Activated CD8-positive, alpha-beta T cell treated with anti-CD3 and anti-CD28 coated beads, Interleukin-2, amount 10 ng/mL, durations not matched to agents 7 days and 5 days (primary cell): ENCODE data around the gene DISP2. TPM values are rescaled to one million over a fixed set of nuclear protein-coding genes. Genes with fewer than 3 reads are reported as not detected.

ENCODE experiments used
- ATAC-seq: fragments of 150-1000 bp; cut with Tn5 transposase; one replicate; pipeline ENCODE4 v1.10.0; 2021; ENCODE audit warnings: moderate library complexity
- CTCF ChIA-PET: fragments of 350-600 bp; sonication (Branson Sonifier 250); formaldehyde crosslinking; loops from one replicate; lab custom pipeline; 2021; ENCODE audit warnings: antibody characterized with exemption; lab: Charles Lee
- POLR2A ChIA-PET: fragments of 350-600 bp; sonication (Branson Sonifier 250); formaldehyde crosslinking; loops from one replicate; lab custom pipeline; 2021; ENCODE audit warnings: antibody characterized with exemption; lab: Charles Lee
- DNase-seq: peaks from one replicate; pipeline ENCODE4 v3.0.0-alpha.2; 2020
- H3K27ac Mint-ChIP-seq: one replicate; pipeline ENCODE4 v1.8.0; 2021; ENCODE audit warnings: mild to moderate bottlenecking, mixed read lengths
- H3K27me3 Mint-ChIP-seq: one replicate; pipeline ENCODE4 v1.8.0; 2021; ENCODE audit warnings: low read depth, mixed read lengths
- H3K36me3 Mint-ChIP-seq: one replicate; pipeline ENCODE4 v1.8.0; 2021; ENCODE audit warnings: low read depth, mixed read lengths
- H3K4me1 Mint-ChIP-seq: one replicate; pipeline ENCODE4 v1.8.0; 2021; ENCODE audit warnings: low read depth, mixed read lengths
- H3K4me3 Mint-ChIP-seq: one replicate; pipeline ENCODE4 v1.8.0; 2021; ENCODE audit warnings: mild to moderate bottlenecking, mixed read lengths
- H3K9me3 Mint-ChIP-seq: one replicate; pipeline ENCODE4 v1.8.0; 2022; ENCODE audit warnings: mixed read lengths; ENCODE audit not compliant: insufficient read depth
- total RNA-seq, 2 experiments: library from RNA; stranded (reverse); gene quantifications; one replicate each; pipeline ENCODE4 v1.2.3, GENCODE V29; 2021

Gene DISP2
- total RNA-seq, 2 experiments from 2014 or later: 0.82 to 2.6 TPM

DNA sequence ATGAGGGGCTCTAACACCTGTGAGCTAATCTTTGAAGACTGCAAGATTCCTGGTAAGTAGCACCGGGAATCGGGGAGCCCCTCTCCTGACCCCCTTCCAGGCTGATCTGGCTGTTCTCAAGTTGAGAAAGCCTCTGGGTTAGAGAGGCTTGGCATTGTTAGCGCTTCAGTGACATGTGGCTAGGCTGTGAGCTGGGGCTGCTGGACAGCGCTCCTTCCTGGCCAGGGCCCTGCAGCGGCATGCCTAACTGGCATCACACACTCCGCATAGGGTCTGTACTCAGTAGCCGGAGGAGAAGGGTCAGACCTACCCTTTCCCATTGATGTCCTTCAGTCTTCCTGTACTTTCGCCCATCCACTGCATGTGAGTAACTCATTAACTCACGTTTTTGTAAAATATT, 55.0 kb downstream of the DISP2 start:
- ChIA-PET POLR2A (interaction anchor here (0.6 to 1.4 kb wide), 2 partner anchors 8 to 109 kb away, joined by 4 to 6 read pairs; partner anchors contain the start of gene IVD), CTCF (interaction anchor here (1.3 kb wide), 1 partner anchor 9 kb away, joined by 3 read pairs; no protein-coding TSS in a partner anchor)
- no peak overlapping the region for H3K4me3 Mint-ChIP-seq
- no peaks in the 10 kb centered on the region for H3K27me3 Mint-ChIP-seq
- no peak for DNase-seq
- ATAC-seq: no peak
- peaks cover 17% of the 10 kb centered on the region for H3K4me1 Mint-ChIP-seq
- no peaks in the 10 kb centered on the region for H3K9me3 Mint-ChIP-seq
- H3K36me3 Mint-ChIP-seq: peaks cover 57% of the 10 kb centered on the region
- no peak overlapping the region for H3K27ac Mint-ChIP-seq

DNA sequence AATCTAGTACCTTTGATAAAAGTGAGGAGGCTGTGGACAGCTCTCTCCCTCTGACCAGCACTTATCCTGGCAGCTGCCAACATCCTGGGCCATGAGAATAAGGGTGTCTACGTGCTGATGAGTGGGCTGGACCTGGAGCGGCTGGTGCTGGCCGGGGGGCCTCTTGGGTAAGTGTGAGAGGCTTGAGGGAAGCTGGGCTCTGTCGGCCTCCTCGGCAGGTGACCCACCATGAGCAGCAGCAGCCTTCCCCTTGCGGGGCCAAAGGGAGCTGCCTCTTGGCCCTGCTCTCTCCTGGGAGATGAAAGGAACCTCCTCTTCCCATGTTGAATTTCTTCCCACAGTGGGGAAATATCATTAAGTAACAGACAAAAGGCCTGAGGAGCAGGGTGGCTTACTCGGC, 56.8 kb downstream of the DISP2 start:
- Mint-ChIP-seq H3K9me3 (no peaks in the 10 kb centered on the region), H3K36me3 (peaks cover 43% of the 10 kb centered on the region), H3K4me3 (no peak overlapping the region), H3K4me1 (peaks cover 3% of the 10 kb centered on the region), H3K27me3 (no peaks in the 10 kb centered on the region), H3K27ac (no peak overlapping the region)
- ChIA-PET POLR2A (interaction anchor here (0.8 to 1.3 kb wide), 2 partner anchors 16 to 33 kb away, joined by 3 read pairs; partner anchors contain the start of gene KNSTRN), CTCF (interaction anchor here (0.6 kb wide), 1 partner anchor 77 kb away, joined by 3 read pairs; no protein-coding TSS in a partner anchor)
- ATAC-seq: no peak
- DNase-seq: no peak

DNA sequence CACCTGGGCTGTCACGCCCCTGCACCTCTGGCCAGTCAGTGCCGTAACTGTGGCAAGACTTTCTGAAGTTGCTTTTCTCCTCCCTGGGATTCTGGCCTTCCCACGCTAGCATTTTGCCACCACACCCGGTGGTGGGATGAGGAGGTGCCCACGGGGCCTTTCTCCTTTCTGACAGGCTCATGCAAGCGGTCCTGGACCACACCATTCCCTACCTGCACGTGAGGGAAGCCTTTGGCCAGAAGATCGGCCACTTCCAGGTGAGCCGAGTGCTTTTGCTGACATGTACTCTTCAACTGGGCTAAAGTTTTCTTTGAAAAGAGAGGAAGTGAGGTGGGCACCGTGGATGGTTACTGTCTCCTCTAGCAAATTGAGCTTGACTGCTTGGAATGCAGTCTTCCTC, 57.2 kb downstream of the DISP2 start:
- ATAC-seq (no peak), DNase-seq (no peak)
- POLR2A ChIA-PET: no interaction called here
- CTCF ChIA-PET: no interaction called here
- Mint-ChIP-seq H3K36me3 (peaks cover 41% of the 10 kb centered on the region), H3K9me3 (no peaks in the 10 kb centered on the region), H3K4me3 (no peak overlapping the region), H3K4me1 (no peaks in the 10 kb centered on the region), H3K27ac (no peak overlapping the region), H3K27me3 (no peaks in the 10 kb centered on the region)

DNA sequence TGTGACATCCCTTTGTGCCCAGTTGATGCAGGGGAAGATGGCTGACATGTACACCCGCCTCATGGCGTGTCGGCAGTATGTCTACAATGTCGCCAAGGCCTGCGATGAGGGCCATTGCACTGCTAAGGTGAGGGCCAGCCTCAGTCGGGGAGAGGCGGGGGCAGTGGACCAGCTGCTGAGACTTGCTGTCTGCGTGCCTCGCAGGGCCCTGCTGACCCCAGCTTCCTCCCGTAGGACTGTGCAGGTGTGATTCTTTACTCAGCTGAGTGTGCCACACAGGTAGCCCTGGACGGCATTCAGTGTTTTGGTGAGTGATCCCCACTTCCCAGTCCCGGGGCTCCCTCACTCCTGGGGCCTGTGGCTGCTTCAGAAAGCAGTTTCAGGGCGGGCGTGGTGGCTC, 58.0 kb downstream of the DISP2 start:
- ChIA-PET CTCF (interaction anchor here (11.4 kb wide), 1 partner anchor 47 kb away, joined by 109 read pairs; no protein-coding TSS in a partner anchor), POLR2A (no interaction called here)
- no peak for ATAC-seq
- DNase-seq: no peak
- Mint-ChIP-seq H3K9me3 (no peaks in the 10 kb centered on the region), H3K4me3 (no peak overlapping the region), H3K27ac (no peak overlapping the region), H3K4me1 (peaks cover under 1% of the 10 kb centered on the region), H3K36me3 (peaks cover 32% of the 10 kb centered on the region), H3K27me3 (no peaks in the 10 kb centered on the region)

DNA sequence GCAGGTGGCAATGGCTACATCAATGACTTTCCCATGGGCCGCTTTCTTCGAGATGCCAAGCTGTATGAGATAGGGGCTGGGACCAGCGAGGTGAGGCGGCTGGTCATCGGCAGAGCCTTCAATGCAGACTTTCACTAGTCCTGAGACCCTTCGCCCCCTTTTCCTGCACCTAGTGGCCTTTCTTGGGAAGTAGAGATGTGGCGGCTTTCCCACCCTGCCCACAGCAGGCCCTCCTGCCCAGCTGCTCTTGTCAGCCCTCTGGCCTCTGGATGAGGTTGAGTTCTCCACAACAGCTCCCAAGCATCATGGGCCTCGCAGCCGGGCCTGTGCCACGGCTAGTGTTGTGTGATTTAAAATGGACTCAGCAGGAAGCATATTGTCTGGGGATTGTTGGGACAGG, 60.1 kb downstream of the DISP2 start:
- Mint-ChIP-seq H3K27ac (no peak overlapping the region), H3K4me3 (no peak overlapping the region), H3K9me3 (no peaks in the 10 kb centered on the region), H3K27me3 (no peaks in the 10 kb centered on the region), H3K36me3 (peaks cover 19% of the 10 kb centered on the region), H3K4me1 (peaks cover 8% of the 10 kb centered on the region)
- DNase-seq: no peak
- no peak for ATAC-seq
- ChIA-PET POLR2A (no interaction called here), CTCF (interaction anchor here (1.2 to 11.4 kb wide), 4 partner anchors 13 to 80 kb away, joined by 4 to 109 read pairs (median 43); partner anchors contain the start of gene IVD)

DNA sequence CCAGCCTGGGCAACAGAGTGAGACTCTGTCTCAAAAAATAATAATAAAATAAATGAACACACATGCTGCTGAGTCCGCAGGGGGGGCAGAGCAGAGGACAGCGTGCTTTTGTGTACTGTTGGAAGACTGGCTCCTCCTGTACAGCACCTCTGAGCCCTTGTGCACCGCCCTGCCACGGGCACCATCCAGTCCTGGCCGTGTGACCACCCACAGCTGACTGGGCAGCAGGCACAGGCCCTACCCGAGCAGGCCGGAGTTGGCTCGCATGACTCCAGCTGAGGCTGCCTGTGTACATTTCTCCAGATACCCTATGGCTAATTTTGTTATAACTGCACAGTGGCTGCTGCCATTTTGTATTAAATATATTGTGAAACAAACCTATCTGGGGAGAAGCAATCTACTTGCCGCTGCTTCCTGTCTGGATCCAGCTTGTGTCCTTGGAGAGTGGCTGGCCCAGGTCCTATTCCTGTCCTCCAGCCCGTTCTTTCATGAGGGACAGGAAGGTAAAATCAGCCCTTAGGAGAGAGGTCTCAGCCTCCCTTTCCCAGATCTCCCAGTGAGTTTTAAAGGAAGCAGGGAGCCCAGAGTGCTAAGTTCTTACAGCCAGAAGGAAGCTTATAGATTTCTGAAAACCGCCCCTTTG, 62.2 kb downstream of the DISP2 start:
- CTCF ChIA-PET: interaction anchor here (1.0 to 11.4 kb wide), 8 partner anchors 10 to 202 kb away, joined by 3 to 109 read pairs (median 10); partner anchors contain the start of gene IVD
- POLR2A ChIA-PET: interaction anchor here (0.6 to 2.0 kb wide), 2 partner anchors 76 to 145 kb away, joined by 3 to 5 read pairs; no protein-coding TSS in a partner anchor
- Mint-ChIP-seq H3K27ac (no peak overlapping the region), H3K9me3 (no peaks in the 10 kb centered on the region), H3K4me1 (peaks cover 8% of the 10 kb centered on the region), H3K36me3 (peaks cover 9% of the 10 kb centered on the region), H3K27me3 (no peaks in the 10 kb centered on the region), H3K4me3 (no peak overlapping the region)
- DNase-seq (no peak), ATAC-seq (no peak)

DNA sequence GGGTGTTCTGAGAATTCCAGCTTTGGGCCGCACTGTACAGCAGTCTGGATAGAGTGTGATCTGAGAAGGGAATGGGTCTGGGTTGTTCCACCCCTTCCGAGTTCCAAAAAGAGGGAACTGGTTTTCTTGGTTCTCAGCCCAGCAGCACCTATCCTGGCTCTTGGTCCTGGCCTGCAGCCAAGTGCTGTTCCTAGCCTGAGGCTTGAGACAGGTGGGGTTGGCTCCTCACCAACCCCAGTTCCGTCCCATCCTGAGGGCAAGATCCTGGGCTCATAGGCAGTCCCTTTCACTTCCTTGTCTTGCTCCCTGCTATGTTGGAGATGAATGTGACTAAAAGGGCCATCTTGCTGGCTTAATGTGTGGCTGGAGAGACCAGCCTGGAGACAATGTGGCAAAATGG, 62.8 kb downstream of the DISP2 start:
- DNase-seq (no peak), ATAC-seq (no peak)
- POLR2A ChIA-PET: interaction anchor here (0.6 to 2.0 kb wide), 2 partner anchors 76 to 145 kb away, joined by 3 to 5 read pairs; no protein-coding TSS in a partner anchor
- H3K36me3 Mint-ChIP-seq: peaks cover 3% of the 10 kb centered on the region
- H3K9me3 Mint-ChIP-seq: no peaks in the 10 kb centered on the region
- no peak overlapping the region for H3K27ac Mint-ChIP-seq
- no peak overlapping the region for H3K4me3 Mint-ChIP-seq
- no peaks in the 10 kb centered on the region for H3K27me3 Mint-ChIP-seq
- CTCF ChIA-PET: interaction anchor here (1.0 to 11.4 kb wide), 12 partner anchors 10 to 203 kb away, joined by 3 to 109 read pairs (median 9); partner anchors contain the start of genes CCDC9B and IVD
- peaks cover 8% of the 10 kb centered on the region for H3K4me1 Mint-ChIP-seq

DNA sequence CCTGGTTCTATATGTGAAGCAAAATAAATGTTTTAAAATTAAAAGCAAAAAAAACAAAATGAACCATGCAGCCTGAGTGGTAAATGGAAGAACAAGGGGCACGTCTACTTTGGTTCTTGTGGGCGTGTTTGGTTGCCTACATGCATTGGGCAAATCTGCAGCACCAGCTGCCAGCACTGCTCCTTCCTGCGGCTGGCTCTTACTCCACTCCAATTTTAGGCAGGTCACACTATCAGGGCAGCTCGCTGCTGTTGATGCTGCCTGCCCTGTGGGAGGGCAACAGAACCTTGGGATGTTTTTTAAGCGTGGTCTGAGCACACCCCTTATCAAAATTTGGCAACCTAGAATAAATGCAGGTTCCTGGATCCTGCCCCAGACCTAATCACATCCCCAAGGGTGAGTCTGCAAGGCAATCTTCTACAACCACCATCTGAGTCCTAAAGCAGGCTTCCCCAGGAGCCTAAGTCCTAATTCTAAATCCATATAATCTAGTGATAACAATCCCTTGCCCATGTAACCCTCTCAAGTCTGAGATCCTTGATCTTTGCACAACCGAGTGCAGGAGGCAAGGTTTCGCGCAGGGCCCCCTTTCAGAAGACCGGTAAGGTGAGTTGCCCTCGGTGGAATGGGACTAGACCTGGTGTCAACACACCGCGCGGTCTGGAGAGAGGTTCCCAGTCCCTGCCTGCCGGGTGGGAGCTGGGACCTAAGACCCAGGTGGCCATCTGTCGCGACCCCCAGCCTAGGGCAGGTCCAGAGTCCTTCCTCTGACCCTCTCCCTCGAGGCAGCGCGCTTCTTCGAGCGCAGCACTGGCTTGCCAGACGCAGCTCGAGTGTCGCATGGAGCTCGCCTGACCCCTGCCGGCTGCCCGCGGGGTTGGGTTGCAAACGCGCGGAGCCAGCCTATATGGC, 63.5 kb downstream of the DISP2 start:
- no peak overlapping the region for H3K27ac Mint-ChIP-seq
- H3K9me3 Mint-ChIP-seq: no peaks in the 10 kb centered on the region
- peak; percentile 99 for ATAC-seq
- POLR2A ChIA-PET: interaction anchor here (0.9 to 2.0 kb wide), 3 partner anchors 17 to 82 kb away, joined by 3 to 5 read pairs (median 3); no protein-coding TSS in a partner anchor
- peaks cover 8% of the 10 kb centered on the region for H3K4me1 Mint-ChIP-seq
- DNase-seq: peak; percentile 86
- H3K36me3 Mint-ChIP-seq: peaks cover 2% of the 10 kb centered on the region
- no peaks in the 10 kb centered on the region for H3K27me3 Mint-ChIP-seq
- CTCF ChIA-PET: interaction anchor here (0.7 to 11.4 kb wide), 30 partner anchors 8 to 204 kb away, joined by 3 to 109 read pairs (median 6); partner anchors contain the start of genes BAHD1, CCDC9B, INAFM2 and IVD
- no peak overlapping the region for H3K4me3 Mint-ChIP-seq

DNA sequence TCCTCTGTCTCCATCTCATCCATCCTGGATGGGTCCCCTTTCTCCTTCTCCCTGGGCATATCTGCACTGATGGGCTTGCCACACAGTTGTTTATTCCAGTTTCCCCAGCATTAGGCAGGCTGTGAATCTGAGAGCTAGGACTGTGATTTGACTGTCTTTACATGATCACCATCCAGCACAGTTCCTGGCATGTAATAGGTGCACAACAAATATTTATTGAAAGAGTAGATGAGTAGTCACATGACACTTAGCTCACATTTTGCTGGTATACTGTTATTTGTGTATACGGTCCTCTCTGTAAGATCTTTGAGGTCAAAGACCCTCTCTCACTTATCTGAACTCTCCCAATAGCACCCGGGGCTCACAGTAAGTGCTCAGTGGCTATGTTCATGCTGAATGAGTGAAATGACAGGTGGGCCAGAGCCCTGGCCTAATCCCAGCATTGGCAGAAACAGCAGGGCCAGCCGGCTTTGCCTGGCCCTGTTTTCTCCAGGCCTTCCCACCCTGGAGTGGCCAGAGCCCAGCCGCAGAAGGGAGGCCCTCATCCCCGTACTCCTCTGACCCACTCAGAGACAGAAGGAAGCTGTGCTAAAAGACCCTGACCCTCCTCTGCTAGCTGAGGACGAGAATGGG, 66.6 kb downstream of the DISP2 start:
- ATAC-seq (no peak), DNase-seq (no peak)
- H3K27me3 Mint-ChIP-seq: no peaks in the 10 kb centered on the region
- peaks cover 8% of the 10 kb centered on the region for H3K4me1 Mint-ChIP-seq
- no peaks in the 10 kb centered on the region for H3K9me3 Mint-ChIP-seq
- CTCF ChIA-PET: interaction anchor here (0.9 to 11.4 kb wide), 5 partner anchors 15 to 93 kb away, joined by 3 to 109 read pairs (median 5); no protein-coding TSS in a partner anchor
- no peaks in the 10 kb centered on the region for H3K36me3 Mint-ChIP-seq
- no peak overlapping the region for H3K4me3 Mint-ChIP-seq
- POLR2A ChIA-PET: interaction anchor here (1.2 kb wide), 1 partner anchor 56 kb away, joined by 6 read pairs; no protein-coding TSS in a partner anchor
- H3K27ac Mint-ChIP-seq: no peak overlapping the region

DNA sequence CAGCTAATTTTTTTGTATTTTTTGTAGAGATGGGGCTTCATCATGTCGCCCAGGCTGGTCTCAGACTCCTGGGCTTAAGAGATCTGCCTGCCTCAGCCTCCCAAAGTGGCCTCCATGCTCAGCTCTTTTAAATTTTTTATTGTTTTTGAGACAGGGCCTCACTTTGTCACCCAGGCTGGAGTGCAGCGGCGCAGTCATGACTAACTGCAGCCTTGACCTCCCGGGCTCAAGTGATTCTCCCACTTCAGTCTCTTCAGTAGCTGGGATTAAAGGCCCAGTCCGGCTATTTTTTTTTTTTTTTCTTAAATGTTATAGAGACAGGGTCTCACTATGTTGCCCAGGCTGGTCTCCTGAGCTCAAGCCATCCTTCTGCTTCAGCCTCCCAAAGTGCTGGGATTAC, 67.7 kb downstream of the DISP2 start:
- ATAC-seq: no peak
- no peak for DNase-seq
- POLR2A ChIA-PET: interaction anchor here (0.6 kb wide), 1 partner anchor 229 kb away, joined by 4 read pairs; no protein-coding TSS in a partner anchor
- Mint-ChIP-seq H3K36me3 (no peaks in the 10 kb centered on the region), H3K27me3 (no peaks in the 10 kb centered on the region), H3K9me3 (no peaks in the 10 kb centered on the region), H3K4me3 (no peak overlapping the region), H3K27ac (no peak overlapping the region), H3K4me1 (peaks cover 8% of the 10 kb centered on the region)
- CTCF ChIA-PET: interaction anchor here (1.1 to 11.4 kb wide), 6 partner anchors 57 to 147 kb away, joined by 3 to 109 read pairs (median 6); no protein-coding TSS in a partner anchor

DNA sequence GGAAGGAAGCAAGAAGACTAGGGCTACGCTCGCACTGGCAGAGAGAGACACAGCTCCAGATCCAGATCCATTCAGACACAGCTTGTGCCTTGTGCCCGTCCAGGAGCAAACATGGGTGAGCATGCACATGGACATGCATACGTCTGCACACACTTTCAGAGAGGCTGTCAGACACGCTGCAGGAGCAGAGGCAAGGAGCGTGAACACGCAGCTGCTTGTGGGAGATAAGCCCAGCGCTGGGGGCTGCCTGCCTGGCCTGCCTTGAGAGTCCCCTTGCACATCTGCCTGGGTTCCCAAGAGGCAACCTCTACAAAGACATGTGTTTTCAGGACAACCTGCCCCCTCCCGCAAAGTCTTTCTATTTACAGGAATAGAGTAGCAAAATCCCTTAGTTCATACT, 69.2 kb downstream of the DISP2 start:
- no peak overlapping the region for H3K27ac Mint-ChIP-seq
- no peaks in the 10 kb centered on the region for H3K27me3 Mint-ChIP-seq
- POLR2A ChIA-PET: no interaction called here
- ATAC-seq (no peak), DNase-seq (no peak)
- CTCF ChIA-PET: interaction anchor here (1.9 to 11.4 kb wide), 2 partner anchors 58 to 89 kb away, joined by 8 to 109 read pairs; no protein-coding TSS in a partner anchor
- H3K4me1 Mint-ChIP-seq: peaks cover under 1% of the 10 kb centered on the region
- H3K36me3 Mint-ChIP-seq: no peaks in the 10 kb centered on the region
- H3K9me3 Mint-ChIP-seq: no peaks in the 10 kb centered on the region
- no peak overlapping the region for H3K4me3 Mint-ChIP-seq
